Cardiac fibroblast (primary cell): ENCODE data around the gene CLPTM1L.

Experiments
- DNase-seq, 2 donors: peaks; one replicate each; pipeline versions ENCODE4 v3.0.0 to v3.0.0-alpha.2; 2010; ENCODE audit warnings: low read depth in 2 of 2
- H3K4me3 ChIP-seq, 2 donors: replicated peaks in 1 of 2; 1 replicate in 1 of 2; 2 replicates in 1 of 2; pipeline ENCODE4 v1.5.1; 2011; ENCODE audit warnings: low read depth in 2 of 2, low read length in 2 of 2, mild to moderate bottlenecking in 2 of 2, moderate library complexity in 1 of 2
- CTCF ChIP-seq: IDR thresholded peaks from one replicate; pipeline ENCODE4 v1.5.1; 2011; ENCODE audit warnings: low read depth, mild to moderate bottlenecking, low read length, inconsistent platforms

CLPTM1L gene

GRCh38 chr5:1338506-1339070 is 6.3 kb downstream of the CLPTM1L start:
- H3K4me3 ChIP-seq, result no peak overlapping the region
- TF ChIP-seq CTCF, result no peak
- no peak for DNase-seq

GRCh38 chr5:1338196-1338490 is 6.8 kb downstream of the CLPTM1L start:
- H3K4me3 ChIP-seq, result no peak overlapping the region
- DNase-seq, result no peak
- TF ChIP-seq CTCF, result no peak

- no peak overlapping the region for H3K4me3 ChIP-seq
- DNase-seq, result no peak
- TF ChIP-seq CTCF, result no peak
These were observed 7.3 kb downstream of the CLPTM1L start for GRCh38 chr5:1337489-1338195.

- no peak for TF ChIP-seq CTCF
- H3K4me3 ChIP-seq, result no peak overlapping the region
- no peak for DNase-seq
These were observed 8.0 kb downstream of the CLPTM1L start for GRCh38 chr5:1336749-1337488.

- TF ChIP-seq CTCF, result no peak
- DNase-seq, result no peak
- no peak overlapping the region for H3K4me3 ChIP-seq
These were observed 8.8 kb downstream of the CLPTM1L start for GRCh38 chr5:1336106-1336561.

GRCh38 chr5:1335540-1336095 is 9.3 kb downstream of the CLPTM1L start:
- H3K4me3 ChIP-seq, result no peak overlapping the region
- DNase-seq, result no peak
- TF ChIP-seq CTCF, result no peak
